ENCODE results near the gene NTNG2.

NTNG2 gene

GRCh38 chr9:132236662-132237311 is 74.9 kb downstream of the NTNG2 start:
- no peak for DNase-seq (ENCODE audit: low spot score)

- DNase-seq (ENCODE audit: low spot score): no peak
Observed at GRCh38 chr9:132237481-132237880, 75.6 kb downstream of the NTNG2 start.

- no peak for DNase-seq (ENCODE audit: low spot score)
Observed at GRCh38 chr9:132238026-132238972, 76.4 kb downstream of the NTNG2 start.

DNA sequence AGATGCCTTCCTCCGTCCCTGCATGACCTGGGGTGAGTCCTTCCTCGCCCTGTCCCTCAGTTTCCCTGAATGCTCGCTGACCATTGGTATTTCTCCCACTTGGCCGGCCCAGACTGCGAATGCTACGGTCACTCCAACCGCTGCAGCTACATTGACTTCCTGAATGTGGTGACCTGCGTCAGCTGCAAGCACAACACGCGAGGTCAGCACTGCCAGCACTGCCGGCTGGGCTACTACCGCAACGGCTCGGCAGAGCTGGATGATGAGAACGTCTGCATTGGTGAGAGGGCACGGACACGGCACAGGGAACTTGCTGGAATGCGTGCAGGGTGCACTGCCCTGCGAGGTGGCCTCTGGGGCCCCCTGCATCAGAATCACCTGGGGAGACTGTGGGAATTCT is 77.1 kb downstream of the NTNG2 start:
- DNase-seq (ENCODE audit: low spot score): no peak

- DNase-seq (ENCODE audit: low spot score): no peak
Observed at GRCh38 chr9:132239518-132239917, 77.7 kb downstream of the NTNG2 start.

DNA sequence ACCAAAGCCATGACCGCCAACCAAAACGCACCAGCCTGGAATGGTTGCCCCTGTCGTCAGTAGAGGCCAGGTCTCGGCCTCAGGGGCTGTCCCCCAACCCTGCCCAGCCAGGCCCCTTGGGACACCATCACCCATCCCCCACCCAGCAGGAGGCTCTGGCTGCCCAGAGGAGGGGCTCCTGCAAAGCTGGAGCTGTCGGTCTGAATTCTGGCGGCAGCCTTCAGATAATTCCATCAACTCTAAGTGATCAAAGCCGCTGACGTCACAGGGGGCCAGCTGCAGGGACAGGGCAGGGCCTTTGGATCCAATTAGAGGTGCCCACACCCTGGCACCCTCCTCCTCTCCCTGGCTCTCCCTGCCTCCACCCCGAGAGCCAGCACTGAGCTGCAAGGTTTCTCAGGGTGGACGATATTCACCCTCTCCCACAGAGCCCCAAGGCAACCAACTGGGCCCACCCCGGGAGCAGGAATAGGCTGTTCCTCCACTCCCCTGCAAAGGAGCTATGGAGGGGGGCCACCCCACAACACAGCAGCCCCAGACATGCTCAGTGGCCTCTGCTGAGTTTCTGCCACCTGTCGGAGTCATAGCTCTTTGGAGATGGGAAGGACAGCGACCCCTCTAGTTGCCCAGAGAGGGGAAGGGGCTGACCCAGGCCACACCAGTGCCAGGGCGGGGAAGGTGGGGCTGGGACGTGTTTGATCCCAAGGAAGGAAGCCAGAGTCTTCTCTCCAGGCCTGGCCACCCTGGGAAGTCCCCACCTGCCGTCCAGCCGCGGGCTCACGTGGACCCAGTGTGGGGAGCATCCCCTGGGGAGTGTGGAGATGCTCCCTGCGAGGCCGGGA is 78.4 kb downstream of the NTNG2 start:
- no peak for DNase-seq (ENCODE audit: low spot score)

GRCh38 chr9:132240841-132241482 is 79.1 kb downstream of the NTNG2 start:
- DNase-seq (ENCODE audit: low spot score): peak; percentile 93

DNA sequence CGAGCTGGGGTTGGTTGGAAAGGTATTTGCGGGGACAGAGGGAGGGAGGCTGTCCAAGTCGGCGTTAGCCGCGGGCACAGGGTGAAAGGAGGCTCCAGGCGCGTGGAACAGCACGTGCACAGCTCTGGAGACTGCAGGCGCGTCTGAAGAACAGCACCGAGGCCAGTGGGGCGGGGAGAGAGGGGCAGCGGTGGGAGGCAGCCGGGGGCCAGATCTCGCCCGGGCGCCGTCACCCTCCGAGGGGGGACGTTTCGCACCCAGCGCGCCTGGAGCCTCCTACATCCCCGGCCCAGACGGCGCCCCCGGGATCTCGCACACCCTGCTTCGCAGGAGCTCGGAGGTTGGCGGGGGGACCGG is 79.6 kb downstream of the NTNG2 start:
- DNase-seq (ENCODE audit: low spot score): no peak

- DNase-seq (ENCODE audit: low spot score): no peak
Observed at GRCh38 chr9:132241840-132242620, 80.2 kb downstream of the NTNG2 start.

DNA sequence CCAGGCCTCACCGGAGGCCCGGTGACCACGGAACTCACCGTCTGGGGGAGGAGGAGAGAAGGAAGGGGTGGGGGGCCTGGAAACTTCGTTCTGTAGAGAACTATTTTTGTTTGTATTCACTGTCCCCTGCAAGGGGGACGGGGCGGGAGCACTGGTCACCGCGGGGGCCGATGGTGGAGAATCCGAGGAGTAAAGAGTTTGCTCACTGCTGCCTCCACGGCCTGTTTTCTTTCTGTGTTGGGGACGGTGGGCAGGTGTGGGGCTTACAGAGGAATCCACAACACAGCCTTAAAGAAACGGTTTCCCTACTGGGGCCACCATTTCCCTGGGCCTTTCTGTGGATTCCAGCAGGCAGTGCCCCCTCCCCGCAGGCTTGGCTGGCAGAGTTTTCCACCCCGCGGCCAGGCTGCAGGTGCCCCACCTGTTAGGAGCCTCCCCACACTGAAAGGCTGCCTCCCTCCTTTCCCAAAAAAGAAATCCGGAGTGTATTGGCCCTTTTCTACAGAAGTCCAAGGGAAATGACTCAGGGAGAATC is 80.8 kb downstream of the NTNG2 start:
- DNase-seq (ENCODE audit: low spot score): no peak

DNA sequence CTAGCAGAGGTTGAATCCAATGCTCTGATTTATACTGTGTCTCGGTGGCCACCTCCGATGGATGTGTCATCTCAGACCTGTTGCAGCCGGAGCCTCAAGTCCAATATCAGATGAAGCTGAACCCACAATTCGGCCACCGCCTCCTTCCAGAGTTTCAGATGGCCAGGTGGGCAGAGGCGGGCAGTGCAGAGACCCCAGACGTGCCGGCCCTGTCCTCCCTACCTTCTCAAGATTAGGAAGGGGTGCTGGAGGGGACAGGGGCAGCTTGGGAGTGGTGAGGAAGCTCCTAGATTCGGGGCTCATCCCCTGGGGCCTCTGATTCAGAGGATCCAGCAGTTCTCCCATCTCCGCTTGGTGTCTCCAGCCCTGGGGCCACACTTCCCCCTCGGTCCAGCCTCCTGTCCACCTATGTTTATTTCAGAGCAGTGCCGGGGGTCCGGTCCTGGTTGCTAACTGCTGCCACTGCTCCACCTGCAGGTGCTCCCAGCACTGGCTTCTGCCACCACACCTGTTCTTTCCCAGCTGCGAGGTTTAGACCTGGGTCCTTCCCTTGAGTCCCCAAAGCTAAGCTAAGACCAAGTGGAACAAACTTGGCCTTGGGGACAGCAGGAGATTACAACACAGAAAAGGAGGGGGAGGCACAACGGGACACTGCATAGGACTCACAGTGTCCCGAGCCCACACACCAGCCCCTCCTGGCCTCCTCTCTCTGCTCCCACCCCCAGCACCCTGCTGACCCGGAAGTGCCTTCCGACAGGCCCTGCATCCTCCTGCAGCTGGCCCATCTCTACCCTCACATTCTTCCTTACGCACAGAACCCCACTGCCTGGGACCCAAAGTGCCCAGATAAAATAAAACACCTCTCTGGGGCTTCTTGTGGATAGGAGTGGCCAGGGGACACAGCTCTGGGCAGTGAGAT is 81.6 kb downstream of the NTNG2 start:
- DNase-seq (ENCODE audit: low spot score): no peak

DNA sequence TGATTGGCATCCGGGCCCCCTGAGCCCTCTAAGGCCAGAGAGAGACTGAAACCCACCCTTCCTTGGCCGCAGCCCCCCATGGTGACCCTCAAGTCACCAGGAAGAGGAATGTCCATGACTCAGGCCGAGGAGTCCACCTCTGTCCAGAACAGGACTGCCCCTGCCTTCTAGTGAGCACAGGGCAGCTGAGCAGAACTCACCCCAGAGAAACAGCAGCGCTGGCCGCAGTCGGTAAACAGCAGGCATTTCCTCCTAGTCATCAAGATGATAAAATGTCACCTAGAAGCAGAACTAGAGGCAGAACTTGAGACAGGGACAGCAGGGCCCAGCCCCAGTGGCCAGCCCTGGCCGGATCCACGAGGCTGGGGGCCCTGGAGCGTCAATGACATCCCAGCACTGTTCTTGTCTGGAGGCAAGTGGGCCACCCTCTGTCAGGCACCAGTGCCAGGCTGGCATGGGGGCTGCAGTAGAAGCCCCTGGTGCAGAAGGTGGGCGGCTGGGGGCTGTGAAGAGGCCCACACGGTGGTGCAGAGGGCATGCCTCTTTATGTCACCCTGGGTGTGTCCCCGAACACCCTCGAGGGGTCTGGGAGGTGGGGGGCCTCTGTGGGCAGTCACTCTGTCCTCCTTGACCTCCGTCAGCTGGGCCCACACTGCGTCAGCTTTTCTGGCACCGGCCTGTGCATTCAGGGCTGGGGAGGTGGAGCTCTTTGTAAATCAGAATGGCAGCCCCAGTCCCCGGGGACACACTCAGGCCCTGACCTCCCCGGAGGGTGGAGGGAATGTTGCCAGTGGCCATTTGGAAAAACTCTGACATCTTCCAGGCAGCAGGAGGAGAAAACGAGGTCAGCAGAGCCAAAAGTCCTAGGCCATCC is 83.0 kb downstream of the NTNG2 start:
- DNase-seq (ENCODE audit: low spot score): no peak

GRCh38 chr9:132245465-132245864 is 83.6 kb downstream of the NTNG2 start:
- DNase-seq (ENCODE audit: low spot score): no peak

GRCh38 chr9:132247942-132248341 is 86.1 kb downstream of the NTNG2 start:
- DNase-seq (ENCODE audit: low spot score): no peak

GRCh38 chr9:132249123-132249522 is 87.3 kb downstream of the NTNG2 start:
- DNase-seq (ENCODE audit: low spot score): no peak

DNA sequence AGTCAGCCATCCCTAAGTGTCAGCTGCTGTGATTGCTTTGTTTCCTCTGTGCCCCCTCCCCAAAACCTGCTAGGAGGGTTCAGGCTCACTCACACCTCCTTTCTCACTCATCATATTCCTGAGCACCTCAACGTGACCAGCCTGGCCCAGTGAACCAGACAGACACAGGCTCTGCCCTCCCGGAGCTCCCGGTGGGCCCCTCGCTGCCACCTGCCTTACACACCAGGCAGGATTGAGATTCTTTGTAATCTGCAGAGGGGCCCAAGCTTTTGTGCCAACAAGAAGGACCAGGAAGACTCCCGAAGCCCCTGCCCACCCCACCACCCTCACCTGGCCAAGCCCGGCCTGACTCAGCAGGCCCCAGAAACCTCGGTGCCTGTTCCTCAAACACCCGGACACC is 87.8 kb downstream of the NTNG2 start:
- no peak for DNase-seq (ENCODE audit: low spot score)

- no peak for DNase-seq (ENCODE audit: low spot score)
Observed at GRCh38 chr9:132250324-132251262, 88.7 kb downstream of the NTNG2 start.

DNA sequence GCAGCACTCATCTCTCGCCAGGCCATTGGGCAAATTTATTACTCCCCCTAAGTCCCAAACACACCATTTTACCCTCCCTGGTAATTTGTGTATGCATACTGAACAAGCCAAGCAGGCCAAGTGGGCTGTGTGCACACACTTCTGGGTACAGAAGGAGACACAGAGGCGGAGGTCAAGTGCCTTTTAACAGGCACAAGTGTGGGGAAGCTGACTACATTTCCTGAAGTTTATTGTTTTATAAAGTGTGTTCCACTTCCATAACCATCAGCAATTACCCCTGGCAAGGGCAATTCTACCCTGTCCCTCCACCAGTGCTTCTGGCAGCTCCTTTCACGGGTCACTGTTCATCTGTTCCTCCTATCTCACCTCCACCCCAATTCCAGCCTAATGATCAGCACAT is 99.0 kb downstream of the NTNG2 start:
- no peak for DNase-seq (ENCODE audit: low spot score)
